SK-N-SH (cell line): ENCODE data around the gene ABCA1. TPM values are rescaled to one million over a fixed set of nuclear protein-coding genes. Genes with fewer than 3 reads are reported as not detected.

Source experiments
- CTCF ChIA-PET: fragments of 300-600, 350-600 bp; formaldehyde crosslinking; extraction: SDS; loops from one replicate; lab custom pipeline; 2021; lab: Yijun Ruan, JAX
- POLR2A ChIA-PET: fragments of 350-600 bp; sonication (Branson Sonifier 250); formaldehyde crosslinking; extraction: SDS; loops from one replicate; lab custom pipeline; 2020; ENCODE audit warnings: antibody characterized with exemption, inconsistent platforms; lab: Yijun Ruan, JAX
- DNase-seq: peaks from one replicate; pipeline ENCODE4 v3.0.0; 2012
- H2AFZ ChIP-seq: fragments of 200-600 bp; sonication (generic); 2 replicates; pipeline ENCODE4 v1.8.1; 2016; ENCODE audit warnings: antibody characterized with exemption, mild to moderate bottlenecking, low read depth
- H3F3A ChIP-seq: fragments of 200-600 bp; sonication (generic); replicated peaks from 2 replicates; pipeline ENCODE3; 2016; ENCODE audit warnings: antibody characterized with exemption, mild to moderate bottlenecking; ENCODE audit not compliant: insufficient read depth
- H3K27ac ChIP-seq, 2 experiments: fragments of 200-500 bp in 1 of 2; fragments of 200-600 bp in 1 of 2; sonication (Bioruptor generic) in 1 of 2; sonication (generic), shearing (Covaris generic) in 1 of 2; 2 replicates each; pipeline versions ENCODE4 v1.5.1 to v1.6.1; 2014 to 2016; ENCODE audit warnings: low read depth in 2 of 2, inconsistent platforms in 1 of 2, low read length in 1 of 2, mild to moderate bottlenecking in 1 of 2, mixed read lengths in 1 of 2
- H3K27me3 ChIP-seq: fragments of 200-600 bp; sonication (generic), shearing (Covaris generic); 2 replicates; pipeline ENCODE4 v1.6.1; 2016; ENCODE audit warnings: mixed run types; ENCODE audit not compliant: insufficient read depth
- H3K36me3 ChIP-seq, 2 experiments: fragments of 200-500 bp in 1 of 2; fragments of 200-600 bp in 1 of 2; sonication (Bioruptor generic) in 1 of 2; sonication (generic) in 1 of 2; replicated peaks in 1 of 2; 2 replicates each; pipeline versions ENCODE3 to v1.5.1; 2014 to 2016; ENCODE audit warnings: low read length in 1 of 2, mild to moderate bottlenecking in 1 of 2; ENCODE audit not compliant: insufficient read depth in 2 of 2, control insufficient read depth in 1 of 2
- H3K4me1 ChIP-seq, 2 experiments: fragments of 200-500 bp in 1 of 2; fragments of 200-600 bp in 1 of 2; sonication (Bioruptor generic) in 1 of 2; sonication (generic), shearing (Covaris generic) in 1 of 2; 2 replicates each; pipeline versions ENCODE4 v1.5.1 to v1.6.1; 2014 to 2016; ENCODE audit warnings: low read depth in 1 of 2, low read length in 1 of 2, mixed run types in 1 of 2; ENCODE audit not compliant: insufficient read depth in 2 of 2, control insufficient read depth in 1 of 2
- H3K4me2 ChIP-seq: fragments of 200-600 bp; sonication (generic), shearing (Covaris generic); 2 replicates; pipeline ENCODE4 v1.6.1; 2017; ENCODE audit warnings: mixed run types
- H3K4me3 ChIP-seq, 2 experiments: fragments of 200-500 bp in 1 of 2; fragments of 200-600 bp in 1 of 2; sonication (Bioruptor generic) in 1 of 2; sonication (generic), shearing (Covaris generic) in 1 of 2; 2 replicates each; pipeline versions ENCODE4 v1.5.1 to v1.8.1; 2014 to 2016; ENCODE audit warnings: low read depth in 2 of 2, inconsistent platforms in 1 of 2, low read length in 1 of 2, mild to moderate bottlenecking in 1 of 2, mixed read lengths in 1 of 2, moderate library complexity in 1 of 2
- H3K79me2 ChIP-seq: fragments of 200-600 bp; sonication (generic); 2 replicates; pipeline ENCODE4 v1.8.1; 2017; ENCODE audit warnings: mild to moderate bottlenecking; ENCODE audit not compliant: insufficient read depth
- H3K9ac ChIP-seq: fragments of 200-600 bp; sonication (generic); 2 replicates; pipeline ENCODE4 v1.6.1; 2017; ENCODE audit warnings: mixed run types
- H3K9me2 ChIP-seq: fragments of 200-600 bp; sonication (generic); 2 replicates; pipeline ENCODE4 v1.6.1; 2017; ENCODE audit warnings: mixed run types
- H3K9me3 ChIP-seq: fragments of 200-600 bp; sonication (generic); 2 replicates; pipeline ENCODE4 v1.6.1; 2017; ENCODE audit warnings: mixed run types, mild to moderate bottlenecking, moderate library complexity
- H4K20me1 ChIP-seq: fragments of 200-600 bp; sonication (generic); 2 replicates; pipeline ENCODE4 v1.6.1; 2017; ENCODE audit warnings: mild to moderate bottlenecking, mixed run types; ENCODE audit not compliant: insufficient read depth
- ELF1 ChIP-seq: IDR thresholded peaks from 2 replicates; pipeline ENCODE4 v1.4.0; 2012
- FOSL2 ChIP-seq: IDR thresholded peaks from 2 replicates; pipeline ENCODE4 v1.4.0; 2012; ENCODE audit warnings: low read depth, mild to moderate bottlenecking, moderate library complexity, borderline replicate concordance
- JUND ChIP-seq: IDR thresholded peaks from 2 replicates; pipeline ENCODE4 v1.4.0; 2012
- MAX ChIP-seq: IDR thresholded peaks from 2 replicates; pipeline ENCODE4 v1.4.0; 2012; ENCODE audit warnings: low read depth
- NFIC ChIP-seq: IDR thresholded peaks from 2 replicates; pipeline ENCODE4 v1.4.0; 2012; ENCODE audit warnings: borderline replicate concordance
- RAD21 ChIP-seq: IDR thresholded peaks from 2 replicates; pipeline ENCODE4 v1.6.1; 2012; ENCODE audit warnings: mild to moderate bottlenecking, low read length
- RCOR1 ChIP-seq: fragments of 150-350 bp; IDR thresholded peaks from 2 replicates; pipeline ENCODE4 v1.6.1; 2017; ENCODE audit warnings: antibody characterized with exemption, low read length
- TCF12 ChIP-seq: IDR thresholded peaks from 2 replicates; pipeline ENCODE4 v1.4.0; 2012
- TEAD4 ChIP-seq: IDR thresholded peaks from 2 replicates; pipeline ENCODE4 v1.4.0; 2012; ENCODE audit warnings: mild to moderate bottlenecking, borderline replicate concordance; ENCODE audit not compliant: insufficient read depth
- USF2 ChIP-seq: fragments of 150-350 bp; IDR thresholded peaks from 2 replicates; pipeline ENCODE4 v1.6.1; 2017; ENCODE audit warnings: antibody characterized with exemption, low read length, low read depth, borderline replicate concordance
- ZBTB33 ChIP-seq: IDR thresholded peaks from 2 replicates; pipeline ENCODE4 v1.4.0; 2012; ENCODE audit warnings: low read depth, borderline replicate concordance
- WGBS: methylation state at CpG from one replicate; pipeline ENCODE4 v1.1.6; 2017; ENCODE audit warnings: low lambda C conversion rate; 5-methylcytosine and 5-hydroxymethylcytosine counted together
- polyA plus RNA-seq, 3 experiments: library from polyadenylated mRNA; depleted of rRNA; stranded (reverse); fragments of >200 nt; gene quantifications; 2 replicates each; pipeline ENCODE4 v1.2.3, GENCODE V29; 2012

Gene ABCA1
- polyA plus RNA-seq, 1 of the 3 experiments (the other 2 are of a cell fraction) = 5.3 TPM

GRCh38 chr9:104961701-104962359 lies 33.9 kb upstream of the ABCA1 start:
- DNase-seq = no peak

GRCh38 chr9:104961238-104961637 lies 33.3 kb upstream of the ABCA1 start:
- Histone ChIP-seq H3K9me3 (no peaks in the 10 kb centered on the region), H2AFZ (0 out of 2 replicates have a peak overlapping the region, but pooled peaks have one; percentile 6), H3K4me1 (peaks cover 0 to 3% of the 10 kb centered on the region in 2 experiments; a peak in 1 of 4 replicates), H3F3A (no peaks in the 10 kb centered on the region), H3K79me2 (no peaks in the 10 kb centered on the region), H4K20me1 (no peaks in the 10 kb centered on the region), H3K27ac (no peak overlapping the region), H3K9ac (no peak overlapping the region), H3K4me2 (no peak overlapping the region), H3K36me3 (no peaks in the 10 kb centered on the region), H3K9me2 (no peaks in the 10 kb centered on the region), H3K27me3 (no peaks in the 10 kb centered on the region), H3K4me3 (no peak overlapping the region)
- 0 out of 2 replicates have a peak, but pooled peaks have one; percentile 28 for TF ChIP-seq JUND
- TF ChIP-seq ZBTB33 = no peak
- TF ChIP-seq FOSL2 = peak; percentile 47; the same call in 1 of the 2 replicates
- no peak for TF ChIP-seq USF2
- CTCF ChIA-PET = no interaction called here
- 74% methylated on average over 5 of the region's 5 CpGs for WGBS
- POLR2A ChIA-PET = no interaction called here
- peak; percentile 25 for DNase-seq

More at GRCh38 chr9:104961701-104962359, 33.9 kb upstream of the ABCA1 start:
- ChIA-PET CTCF (no interaction called here), POLR2A (no interaction called here)
- Histone ChIP-seq H3K36me3 (no peaks in the 10 kb centered on the region), H4K20me1 (no peaks in the 10 kb centered on the region), H3K27me3 (no peaks in the 10 kb centered on the region), H3K9me3 (no peaks in the 10 kb centered on the region), H3F3A (no peaks in the 10 kb centered on the region), H3K79me2 (no peaks in the 10 kb centered on the region), H2AFZ (no peak overlapping the region), H3K4me1 (peaks cover 0 to 3% of the 10 kb centered on the region in 2 experiments; a peak in 1 of 4 replicates), H3K4me3 (no peak overlapping the region), H3K9me2 (no peaks in the 10 kb centered on the region), H3K9ac (no peak overlapping the region), H3K4me2 (no peak overlapping the region), H3K27ac (no peak overlapping the region)
- WGBS = 89% methylated on average over 6 of the region's 6 CpGs
- TF ChIP-seq TEAD4 = no peak
- no peak for TF ChIP-seq ELF1
- TF ChIP-seq NFIC = no peak
- no peak for TF ChIP-seq TCF12
- no peak for TF ChIP-seq RAD21
- TF ChIP-seq RCOR1 = no peak
- TF ChIP-seq MAX = no peak
